H1 (cell line): ENCODE measurements around the gene TAP2.

ENCODE experiments used
- GABPA ChIP-seq: IDR thresholded peaks from 2 replicates; pipeline ENCODE4 v1.6.1; 2011; ENCODE audit warnings: mild to moderate bottlenecking, low read length, moderate library complexity, borderline replicate concordance; ENCODE audit not compliant: insufficient read depth
- POLR2AphosphoS5 ChIP-seq: IDR thresholded peaks from 2 replicates; pipeline ENCODE4 v1.6.1; 2011; ENCODE audit warnings: low read depth, low read length
- SRF ChIP-seq: IDR thresholded peaks from 2 replicates; pipeline ENCODE4 v1.6.1; 2011; ENCODE audit warnings: mild to moderate bottlenecking, low read depth, low read length, moderate library complexity
- TF ChIP-seq, protein P1 (sequence below), 3 experiments: IDR thresholded peaks; 1 replicate in 2 of 3; 2 replicates in 1 of 3; pipeline versions ENCODE4 v1.5.1 to v1.6.1; 2011; ENCODE audit warnings: low read length in 3 of 3, mild to moderate bottlenecking in 3 of 3, inconsistent platforms in 2 of 3, low read depth in 1 of 3, moderate library complexity in 1 of 3; ENCODE audit not compliant: insufficient read depth in 1 of 3; ENCODE audit errors: control extremely low read depth in 1 of 3

DNA sequence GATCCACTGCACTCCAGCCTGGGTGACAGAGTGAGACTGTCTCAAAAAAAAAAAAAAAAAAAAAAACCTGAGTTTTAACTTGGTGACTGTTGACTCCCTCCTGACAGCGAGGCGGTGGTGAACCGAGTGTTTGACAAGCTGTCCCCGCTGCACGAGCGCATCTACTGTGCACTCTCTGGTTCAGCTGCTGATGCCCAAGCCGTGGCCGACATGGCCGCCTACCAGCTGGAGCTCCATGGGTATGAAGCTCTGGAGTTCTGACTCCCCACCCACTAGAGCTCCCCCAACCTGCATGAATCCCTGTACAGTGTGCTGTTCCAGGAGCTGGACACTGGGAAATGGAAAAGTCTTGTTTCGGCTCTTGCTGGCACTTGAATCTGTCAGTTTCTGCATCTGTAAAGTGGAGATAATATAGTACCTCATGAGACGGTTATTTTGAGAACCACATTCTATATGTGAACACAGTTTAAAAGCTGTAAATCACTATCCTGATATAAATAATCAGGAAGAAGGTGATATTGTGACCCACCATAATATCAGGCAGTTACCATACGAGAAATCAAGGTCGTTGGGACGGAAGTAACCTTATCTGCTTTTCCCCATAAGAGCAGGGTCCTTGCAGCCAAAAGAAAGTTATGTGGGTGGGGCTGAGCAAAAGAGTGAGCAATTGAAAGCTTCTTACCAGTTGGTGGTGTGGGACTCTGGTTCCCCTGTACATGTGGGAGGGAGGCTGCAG is 18.8 kb upstream of the TAP2 start:
- TF ChIP-seq POLR2AphosphoS5 (no peak), SRF (no peak), GABPA (no peak)
- TF ChIP-seq, protein P1, sequence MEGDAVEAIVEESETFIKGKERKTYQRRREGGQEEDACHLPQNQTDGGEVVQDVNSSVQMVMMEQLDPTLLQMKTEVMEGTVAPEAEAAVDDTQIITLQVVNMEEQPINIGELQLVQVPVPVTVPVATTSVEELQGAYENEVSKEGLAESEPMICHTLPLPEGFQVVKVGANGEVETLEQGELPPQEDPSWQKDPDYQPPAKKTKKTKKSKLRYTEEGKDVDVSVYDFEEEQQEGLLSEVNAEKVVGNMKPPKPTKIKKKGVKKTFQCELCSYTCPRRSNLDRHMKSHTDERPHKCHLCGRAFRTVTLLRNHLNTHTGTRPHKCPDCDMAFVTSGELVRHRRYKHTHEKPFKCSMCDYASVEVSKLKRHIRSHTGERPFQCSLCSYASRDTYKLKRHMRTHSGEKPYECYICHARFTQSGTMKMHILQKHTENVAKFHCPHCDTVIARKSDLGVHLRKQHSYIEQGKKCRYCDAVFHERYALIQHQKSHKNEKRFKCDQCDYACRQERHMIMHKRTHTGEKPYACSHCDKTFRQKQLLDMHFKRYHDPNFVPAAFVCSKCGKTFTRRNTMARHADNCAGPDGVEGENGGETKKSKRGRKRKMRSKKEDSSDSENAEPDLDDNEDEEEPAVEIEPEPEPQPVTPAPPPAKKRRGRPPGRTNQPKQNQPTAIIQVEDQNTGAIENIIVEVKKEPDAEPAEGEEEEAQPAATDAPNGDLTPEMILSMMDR (IDR thresholded peaks at IDR 0.05; ENCODE audit: control extremely low read depth in 1 of 3, insufficient read depth in 1 of 3, low read depth in 1 of 3, low read length in 3 of 3), result no peak
